ENCODE results near the gene CDKL1. TPM values are rescaled to one million over a fixed set of nuclear protein-coding genes. Genes with fewer than 3 reads are reported as not detected.
A peak's percentile ranks its signal among the peaks of the same experiment; 100 is the strongest.

Gene CDKL1
- polyA plus RNA-seq, 1 of the 3 experiments (the other 2 are of a cell fraction) = 2.5 TPM

DNA sequence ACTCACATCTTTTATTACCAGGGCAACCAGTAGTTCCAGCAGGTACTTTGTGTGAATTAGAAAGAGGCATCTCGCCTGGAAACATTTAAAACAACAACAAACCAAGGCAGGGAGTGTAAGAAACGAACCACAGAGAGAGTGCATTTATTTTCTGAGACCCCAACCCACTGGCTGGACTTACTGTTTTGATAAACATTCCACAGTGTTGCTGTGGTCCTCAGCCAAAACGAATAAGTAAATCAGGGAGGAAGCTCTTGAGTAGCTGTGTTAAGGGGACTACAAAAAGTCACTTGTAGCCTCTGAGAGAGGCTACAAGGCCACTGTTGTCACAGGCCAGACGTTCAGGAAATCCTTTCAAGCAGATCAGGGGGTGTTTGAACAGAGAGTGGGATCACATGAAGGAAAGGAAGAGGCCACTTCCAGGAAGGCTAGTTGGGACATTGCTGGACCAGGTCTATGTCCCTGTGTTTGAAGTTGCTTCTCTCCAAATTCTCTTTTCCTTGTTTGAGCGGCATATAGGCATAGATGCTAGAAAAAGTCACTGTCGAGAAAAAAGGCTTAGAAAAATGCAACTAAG, 50.7 kb downstream of the CDKL1 start (continued):
- TF ChIP-seq, protein P1, sequence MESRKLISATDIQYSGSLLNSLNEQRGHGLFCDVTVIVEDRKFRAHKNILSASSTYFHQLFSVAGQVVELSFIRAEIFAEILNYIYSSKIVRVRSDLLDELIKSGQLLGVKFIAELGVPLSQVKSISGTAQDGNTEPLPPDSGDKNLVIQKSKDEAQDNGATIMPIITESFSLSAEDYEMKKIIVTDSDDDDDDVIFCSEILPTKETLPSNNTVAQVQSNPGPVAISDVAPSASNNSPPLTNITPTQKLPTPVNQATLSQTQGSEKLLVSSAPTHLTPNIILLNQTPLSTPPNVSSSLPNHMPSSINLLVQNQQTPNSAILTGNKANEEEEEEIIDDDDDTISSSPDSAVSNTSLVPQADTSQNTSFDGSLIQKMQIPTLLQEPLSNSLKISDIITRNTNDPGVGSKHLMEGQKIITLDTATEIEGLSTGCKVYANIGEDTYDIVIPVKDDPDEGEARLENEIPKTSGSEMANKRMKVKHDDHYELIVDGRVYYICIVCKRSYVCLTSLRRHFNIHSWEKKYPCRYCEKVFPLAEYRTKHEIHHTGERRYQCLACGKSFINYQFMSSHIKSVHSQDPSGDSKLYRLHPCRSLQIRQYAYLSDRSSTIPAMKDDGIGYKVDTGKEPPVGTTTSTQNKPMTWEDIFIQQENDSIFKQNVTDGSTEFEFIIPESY (IDR thresholded peaks at IDR 0.05; ENCODE audit: borderline replicate concordance, low read depth) = no peak
- no peak for TF ChIP-seq FOSL2 (IDR thresholded peaks at IDR 0.05; ENCODE audit: borderline replicate concordance, low read depth)
- TF ChIP-seq POLR2AphosphoS5 (IDR thresholded peaks at IDR 0.05; ENCODE audit: low read depth, low read length) = no peak
- TF ChIP-seq, protein P2, sequence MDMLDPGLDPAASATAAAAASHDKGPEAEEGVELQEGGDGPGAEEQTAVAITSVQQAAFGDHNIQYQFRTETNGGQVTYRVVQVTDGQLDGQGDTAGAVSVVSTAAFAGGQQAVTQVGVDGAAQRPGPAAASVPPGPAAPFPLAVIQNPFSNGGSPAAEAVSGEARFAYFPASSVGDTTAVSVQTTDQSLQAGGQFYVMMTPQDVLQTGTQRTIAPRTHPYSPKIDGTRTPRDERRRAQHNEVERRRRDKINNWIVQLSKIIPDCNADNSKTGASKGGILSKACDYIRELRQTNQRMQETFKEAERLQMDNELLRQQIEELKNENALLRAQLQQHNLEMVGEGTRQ (IDR thresholded peaks at IDR 0.05; ENCODE audit: borderline replicate concordance, low read depth, low read length) = no peak
- TF ChIP-seq MXI1 (IDR thresholded peaks at IDR 0.05; ENCODE audit: low read depth, low read length) = no peak
- TF ChIP-seq EZH2phosphoT487 (IDR thresholded peaks at IDR 0.05; ENCODE audit: borderline replicate concordance, low read depth) = no peak
- TF ChIP-seq JUND (IDR thresholded peaks at IDR 0.05) = no peak
- TF ChIP-seq FOXJ3 (CRISPR knock-in tag; IDR thresholded peaks at IDR 0.05) = no peak
- no peak for TF ChIP-seq RXRA (IDR thresholded peaks at IDR 0.05; ENCODE audit: borderline replicate concordance, low read depth)
- no peak for TF ChIP-seq MEF2A (IDR thresholded peaks at IDR 0.05; ENCODE audit: borderline replicate concordance, low read depth)
- TF ChIP-seq SMC3 (IDR thresholded peaks at IDR 0.05; ENCODE audit: low read depth, low read length) = no peak
- no peak for TF ChIP-seq NRF1 (IDR thresholded peaks at IDR 0.05; ENCODE audit: low read depth, low read length)

DNA sequence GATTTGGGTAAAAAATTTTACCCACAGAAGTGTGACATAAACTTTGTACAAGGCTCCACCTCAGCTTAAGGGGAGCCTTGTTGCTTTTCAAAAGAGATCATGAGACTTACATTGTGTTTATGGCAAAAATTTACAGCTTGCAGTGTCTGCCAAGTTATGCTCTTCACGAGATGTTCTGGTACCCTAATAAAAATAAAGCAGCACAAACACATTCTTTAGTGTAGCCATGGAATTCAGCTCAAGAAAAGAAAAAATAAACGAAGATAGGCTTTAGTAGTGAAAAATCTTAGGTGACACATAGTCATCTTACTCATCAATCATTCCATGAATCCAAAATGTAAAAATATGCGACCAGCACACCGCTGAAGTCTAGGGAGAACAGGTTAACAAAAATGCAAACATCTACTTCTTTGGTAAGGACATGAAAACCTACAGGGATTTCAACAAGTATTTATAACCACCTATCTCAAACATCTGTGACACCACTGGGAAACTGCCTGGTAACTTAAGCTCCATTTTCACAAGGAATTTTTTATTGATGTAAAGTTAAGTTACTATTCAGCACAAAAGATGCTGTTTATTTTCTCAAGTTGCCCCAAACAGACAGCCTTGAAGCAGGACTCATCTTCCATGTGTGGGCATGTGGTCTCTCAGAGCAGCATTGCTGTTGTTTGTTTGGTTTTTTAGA, 51.7 kb downstream of the CDKL1 start:
- 80% methylated on average over 4 of the region's 4 CpGs for WGBS (ENCODE audit: low lambda C conversion rate)
- CTCF ChIA-PET = interaction anchor here (1.1 to 6.9 kb wide), 4 partner anchors 8 to 187 kb away, joined by 3 to 65 read pairs (median 4); partner anchors contain the start of gene MAP4K5
- H3K9me3 ChIP-seq = no peaks in the 10 kb centered on the region

More for the DNA sequence above, 51.7 kb downstream of the CDKL1 start:
- no peaks in the 10 kb centered on the region for H3K27me3 ChIP-seq (ENCODE audit: insufficient read depth)
- H3K4me3 ChIP-seq (ENCODE audit: low read depth in 2 of 2, low read length in 1 of 2) = no peak overlapping the region
- POLR2A ChIA-PET = no interaction called here
- H3K36me3 ChIP-seq (replicated peaks in 1 of 2; ENCODE audit: control insufficient read depth in 1 of 2, insufficient read depth in 2 of 2, low read length in 1 of 2) = no peaks in the 10 kb centered on the region
- no peaks in the 10 kb centered on the region for H3K9me2 ChIP-seq
- H3K79me2 ChIP-seq (ENCODE audit: insufficient read depth) = no peaks in the 10 kb centered on the region
- TF ChIP-seq SIN3A (IDR thresholded peaks at IDR 0.05; ENCODE audit: borderline replicate concordance, low read depth, low read length) (no peak), RFX5 (IDR thresholded peaks at IDR 0.05; ENCODE audit: low read length) (0 out of 2 replicates have a peak, but pooled peaks have one; percentile 17)
- TF ChIP-seq, protein P3, sequence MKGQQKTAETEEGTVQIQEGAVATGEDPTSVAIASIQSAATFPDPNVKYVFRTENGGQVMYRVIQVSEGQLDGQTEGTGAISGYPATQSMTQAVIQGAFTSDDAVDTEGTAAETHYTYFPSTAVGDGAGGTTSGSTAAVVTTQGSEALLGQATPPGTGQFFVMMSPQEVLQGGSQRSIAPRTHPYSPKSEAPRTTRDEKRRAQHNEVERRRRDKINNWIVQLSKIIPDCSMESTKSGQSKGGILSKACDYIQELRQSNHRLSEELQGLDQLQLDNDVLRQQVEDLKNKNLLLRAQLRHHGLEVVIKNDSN (IDR thresholded peaks at IDR 0.05; ENCODE audit: borderline replicate concordance, low read depth) = no peak
- TF ChIP-seq, protein P4, sequence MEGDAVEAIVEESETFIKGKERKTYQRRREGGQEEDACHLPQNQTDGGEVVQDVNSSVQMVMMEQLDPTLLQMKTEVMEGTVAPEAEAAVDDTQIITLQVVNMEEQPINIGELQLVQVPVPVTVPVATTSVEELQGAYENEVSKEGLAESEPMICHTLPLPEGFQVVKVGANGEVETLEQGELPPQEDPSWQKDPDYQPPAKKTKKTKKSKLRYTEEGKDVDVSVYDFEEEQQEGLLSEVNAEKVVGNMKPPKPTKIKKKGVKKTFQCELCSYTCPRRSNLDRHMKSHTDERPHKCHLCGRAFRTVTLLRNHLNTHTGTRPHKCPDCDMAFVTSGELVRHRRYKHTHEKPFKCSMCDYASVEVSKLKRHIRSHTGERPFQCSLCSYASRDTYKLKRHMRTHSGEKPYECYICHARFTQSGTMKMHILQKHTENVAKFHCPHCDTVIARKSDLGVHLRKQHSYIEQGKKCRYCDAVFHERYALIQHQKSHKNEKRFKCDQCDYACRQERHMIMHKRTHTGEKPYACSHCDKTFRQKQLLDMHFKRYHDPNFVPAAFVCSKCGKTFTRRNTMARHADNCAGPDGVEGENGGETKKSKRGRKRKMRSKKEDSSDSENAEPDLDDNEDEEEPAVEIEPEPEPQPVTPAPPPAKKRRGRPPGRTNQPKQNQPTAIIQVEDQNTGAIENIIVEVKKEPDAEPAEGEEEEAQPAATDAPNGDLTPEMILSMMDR (IDR thresholded peaks at IDR 0.05) = no peak
- TF ChIP-seq, protein P2 (IDR thresholded peaks at IDR 0.05; ENCODE audit: borderline replicate concordance, low read depth, low read length) = no peak
- H2AFZ ChIP-seq (ENCODE audit: low read depth) = no peak overlapping the region
- DNase-seq = no peak
- H3F3A ChIP-seq (replicated peaks; ENCODE audit: insufficient read depth) = peaks cover 4% of the 10 kb centered on the region
- H3K9ac ChIP-seq = no peak overlapping the region
- H3K4me1 ChIP-seq (ENCODE audit: control insufficient read depth in 1 of 2, insufficient read depth in 2 of 2, low read depth in 1 of 2, low read length in 1 of 2) = peaks cover 16 to 20% of the 10 kb centered on the region in 2 experiments
- H3K27ac ChIP-seq (ENCODE audit: low read depth in 2 of 2, low read length in 1 of 2) = peak overlapping the region in 1 of 2 experiments; percentile 16; a peak in 1 of 4 replicates
- no peak overlapping the region for H3K4me2 ChIP-seq
- no peaks in the 10 kb centered on the region for H4K20me1 ChIP-seq (ENCODE audit: insufficient read depth)
